Measurements from ENCODE around the gene MAP4K2. TPM values are rescaled to one million over a fixed set of nuclear protein-coding genes. Genes with fewer than 3 reads are reported as not detected.
"Not testable (repeated sequence)": the region's sequence is repeated elsewhere in the genome, so short reads cannot be mapped to it uniquely, and the experiment has no call there.

The MAP4K2 gene
- 70.2 and 70.7 TPM in 2 replicates for total RNA-seq

DNA sequence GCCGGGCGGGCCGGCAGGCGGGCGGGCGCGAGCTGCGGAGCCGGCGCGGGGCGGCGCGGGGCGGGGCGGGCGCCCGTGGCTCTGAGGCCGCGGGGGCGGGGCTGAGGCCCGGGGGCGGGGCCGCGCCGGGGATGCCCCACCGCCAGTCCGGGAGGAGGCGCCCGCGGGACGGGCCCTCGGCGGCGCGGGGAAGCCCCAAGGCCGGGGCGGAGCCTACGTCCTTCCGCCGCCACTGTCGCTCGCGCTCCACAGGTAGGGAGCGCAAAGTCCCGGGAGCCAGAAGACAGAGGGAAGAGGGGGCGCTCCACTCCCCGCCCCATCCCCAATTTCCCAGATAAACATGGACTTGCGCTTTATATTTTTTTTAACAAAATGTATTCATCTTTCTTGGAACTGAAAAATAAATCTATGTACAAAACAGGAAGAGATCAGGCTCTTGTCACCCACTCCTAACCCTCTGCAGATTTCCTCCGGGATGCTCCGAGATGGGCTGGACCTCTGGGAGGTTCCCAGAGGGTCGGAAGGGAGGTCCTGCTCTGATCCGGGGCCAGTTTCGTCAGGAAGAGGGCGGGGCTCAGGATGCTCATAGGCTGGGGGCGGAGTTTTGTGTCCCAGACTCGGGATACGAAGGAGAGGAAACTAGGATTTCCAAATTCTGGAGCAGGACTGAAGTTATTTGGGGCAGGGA lies at the start of gene MAP4K2:
Gene MAP4K2 (minus strand): TSS at position 57 of the 688 bp plus-strand sequence. CDS start 65 bp downstream, outside the sequence.
- intact Hi-C loops (cut with micrococcal nuclease), result loop anchor here (1.0 to 5.0 kb wide), 6 partner anchors 25 to 309 kb away; partner anchors contain the start of genes ATG2A, EHD1, PPP2R5B and RASGRP2
- Mint-ChIP-seq H3K27ac (peak within 1 kb of the TSS; percentile 83), H3K36me3 (ENCODE audit: low read depth) (peaks cover 21% of the 10 kb centered on the region), H3K27me3 (ENCODE audit: insufficient read depth) (no peaks in the 10 kb centered on the region), H3K9me3 (no peaks in the 10 kb centered on the region), H3K4me3 (peak within 1 kb of the TSS; percentile 88), H3K4me1 (ENCODE audit: low read depth) (peaks cover 26% of the 10 kb centered on the region)
- DNase-seq (ENCODE audit: low spot score), result peak; percentile 89

DNA sequence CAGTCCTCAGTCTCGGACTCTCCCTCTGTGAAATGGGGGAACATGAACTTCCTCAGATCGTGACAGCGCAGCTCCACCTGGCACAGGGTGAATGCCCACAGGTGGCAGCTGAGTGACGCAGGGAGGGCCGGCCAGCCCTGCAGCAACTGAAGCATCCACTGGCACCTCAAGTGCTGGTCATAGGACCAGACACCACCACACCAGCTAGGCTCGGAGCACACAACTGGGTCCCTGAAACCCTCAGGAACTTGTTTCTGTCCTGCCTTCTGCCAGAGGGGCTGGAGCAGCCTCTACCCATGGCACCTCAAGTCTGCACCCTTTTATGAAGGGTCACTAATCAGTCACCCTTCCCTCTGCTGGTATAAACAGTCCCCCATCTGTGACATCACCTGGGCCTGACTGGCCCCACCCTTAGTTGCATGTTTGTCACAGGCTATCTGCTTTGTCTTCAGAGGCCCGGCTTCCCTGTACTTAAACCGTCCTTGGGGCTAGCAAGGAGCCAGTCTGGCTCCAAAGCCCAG lies 48.9 kb upstream of the MAP4K2 start:
- Mint-ChIP-seq H3K27me3 (ENCODE audit: insufficient read depth) (no peaks in the 10 kb centered on the region), H3K4me1 (ENCODE audit: low read depth) (peaks cover 73% of the 10 kb centered on the region), H3K4me3 (peak overlapping the region; percentile 61), H3K9me3 (no peaks in the 10 kb centered on the region), H3K36me3 (ENCODE audit: low read depth) (peaks cover 26% of the 10 kb centered on the region), H3K27ac (peak overlapping the region; percentile 82)
- intact Hi-C loops (cut with micrococcal nuclease), result loop anchor here (1.0 to 2.0 kb wide), 3 partner anchors 7 to 33 kb away; no protein-coding TSS in a partner anchor
- no peak for DNase-seq (ENCODE audit: low spot score)

DNA sequence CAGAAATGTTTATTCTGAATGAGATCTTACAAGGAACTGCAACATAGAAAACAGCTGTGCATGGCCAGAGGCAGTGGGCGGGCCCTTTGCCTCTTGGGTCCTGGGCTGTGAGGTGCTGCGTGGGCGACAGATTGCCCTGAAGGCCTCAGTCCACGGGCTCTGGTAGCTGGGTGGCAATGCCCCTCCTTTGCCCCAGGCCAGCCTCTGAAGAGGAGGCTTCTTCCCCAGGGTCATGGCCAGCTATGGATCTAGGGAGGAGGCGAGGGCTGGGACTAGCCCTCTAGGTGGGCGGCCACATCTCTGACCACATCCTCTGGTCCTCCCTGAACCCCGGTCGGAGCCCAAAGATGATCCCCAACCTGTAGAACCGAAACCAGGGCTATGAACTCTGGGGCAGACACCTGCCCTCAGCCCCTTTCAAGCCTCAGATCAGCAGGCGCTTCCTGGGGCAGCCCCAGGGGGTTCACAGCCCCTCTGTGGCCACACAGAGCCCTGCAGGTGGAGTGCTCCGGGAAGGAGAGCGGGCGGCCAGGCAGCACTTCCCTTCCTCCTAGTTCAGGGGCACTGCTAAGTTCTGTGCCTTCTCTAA lies 48.1 kb upstream of the MAP4K2 start:
- Mint-ChIP-seq H3K27ac (peak overlapping the region; percentile 82), H3K27me3 (ENCODE audit: insufficient read depth) (no peaks in the 10 kb centered on the region), H3K4me1 (ENCODE audit: low read depth) (peaks cover 65% of the 10 kb centered on the region), H3K36me3 (ENCODE audit: low read depth) (peaks cover 21% of the 10 kb centered on the region), H3K4me3 (peak overlapping the region; percentile 61), H3K9me3 (no peaks in the 10 kb centered on the region)
- DNase-seq (ENCODE audit: low spot score), result peak; percentile 54
- intact Hi-C loops (cut with micrococcal nuclease), result loop anchor here (1.0 to 2.0 kb wide), 3 partner anchors 8 to 34 kb away; no protein-coding TSS in a partner anchor

DNA sequence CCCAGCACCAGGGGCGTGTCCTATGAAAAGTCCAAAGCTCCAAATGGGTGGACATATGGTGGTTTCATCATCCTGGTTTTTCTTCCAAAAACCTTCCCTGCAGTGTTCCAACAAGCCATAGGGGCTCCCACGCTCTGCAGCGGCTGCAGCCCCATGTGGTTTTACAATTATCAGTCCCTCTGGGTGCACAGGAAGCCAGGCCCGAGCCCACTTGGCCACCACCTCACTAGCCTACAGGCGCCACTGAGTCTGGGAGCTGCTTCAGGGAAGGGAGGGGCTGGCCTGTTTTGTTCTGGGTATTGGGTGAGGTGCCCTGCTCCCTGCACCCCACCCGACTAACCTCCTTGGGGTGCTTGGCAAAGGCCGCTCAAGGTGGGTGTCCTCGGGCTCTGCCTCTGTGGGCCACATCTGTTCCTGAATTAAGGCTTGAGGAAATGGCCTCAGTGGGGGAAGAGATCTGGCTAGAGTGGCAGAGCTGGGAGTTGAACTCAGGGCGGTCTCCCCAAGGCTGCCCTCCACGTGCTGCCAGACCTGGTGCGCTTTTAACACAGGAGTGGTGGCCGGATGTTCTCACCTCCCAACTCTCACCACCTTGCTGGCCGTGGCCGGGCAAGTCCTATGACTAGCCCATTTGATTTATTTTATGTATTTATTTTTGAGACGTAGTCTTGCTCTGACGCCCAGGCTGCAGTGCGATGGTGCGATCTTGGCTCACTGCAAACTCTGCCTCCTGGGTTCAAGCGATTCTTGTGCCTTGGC lies 46.8 kb upstream of the MAP4K2 start:
- DNase-seq (ENCODE audit: low spot score), result no peak
- intact Hi-C loops (cut with micrococcal nuclease), result loop anchor here (2.0 to 10.0 kb wide), 2 partner anchors 15 to 485 kb away; partner anchors contain the start of gene DPF2
- no peak overlapping the region for H3K4me3 Mint-ChIP-seq
- H3K27me3 Mint-ChIP-seq (ENCODE audit: insufficient read depth), result no peaks in the 10 kb centered on the region
- peak overlapping the region; percentile 8 for H3K27ac Mint-ChIP-seq
- peaks cover 12% of the 10 kb centered on the region for H3K36me3 Mint-ChIP-seq (ENCODE audit: low read depth)
- no peaks in the 10 kb centered on the region for H3K9me3 Mint-ChIP-seq
- peaks cover 57% of the 10 kb centered on the region for H3K4me1 Mint-ChIP-seq (ENCODE audit: low read depth)

DNA sequence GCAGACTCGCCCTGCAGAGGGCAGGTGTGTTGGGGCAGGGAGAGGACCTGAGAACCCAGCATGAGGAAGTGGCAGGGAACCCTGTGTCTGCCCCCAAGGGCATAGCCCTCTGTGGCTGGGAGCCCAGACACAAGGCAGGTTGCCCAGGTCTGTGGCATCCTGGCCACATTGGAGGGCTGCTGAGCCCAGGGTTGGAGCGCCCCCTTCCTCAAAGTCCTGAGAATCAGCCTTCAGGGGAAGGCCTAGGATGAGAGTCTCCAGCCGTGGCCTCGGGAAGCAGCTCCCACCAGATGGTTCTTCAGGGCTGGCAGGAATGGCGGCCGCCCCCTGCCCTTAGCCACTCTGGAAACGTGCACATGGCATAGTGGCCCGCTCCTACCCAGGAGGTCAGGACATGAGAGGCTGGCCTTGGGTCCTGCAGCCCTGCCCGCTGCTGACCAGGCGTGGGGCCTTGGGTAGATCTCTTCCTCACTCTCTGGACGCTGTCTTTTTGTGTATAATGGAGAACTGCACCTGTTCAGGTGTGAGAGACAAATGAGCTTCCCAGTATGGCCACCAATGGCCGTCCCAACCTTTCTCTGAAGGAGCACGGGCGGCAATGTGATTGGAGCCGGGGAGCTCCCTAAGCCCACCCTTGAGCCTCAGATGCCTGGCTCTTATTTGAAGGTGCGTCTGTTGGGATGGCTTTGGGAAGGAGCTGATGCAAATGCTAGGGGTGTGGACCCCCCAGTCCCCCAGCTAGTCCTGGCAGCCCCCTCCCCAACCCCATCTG lies 46.0 kb upstream of the MAP4K2 start:
- no peaks in the 10 kb centered on the region for H3K9me3 Mint-ChIP-seq
- H3K4me1 Mint-ChIP-seq (ENCODE audit: low read depth), result peaks cover 50% of the 10 kb centered on the region
- H3K4me3 Mint-ChIP-seq, result no peak overlapping the region
- intact Hi-C loops (cut with micrococcal nuclease), result loop anchor here (10.0 kb wide), 1 partner anchor 486 kb away; the partner anchor contains the start of gene DPF2
- no peak for DNase-seq (ENCODE audit: low spot score)
- H3K27me3 Mint-ChIP-seq (ENCODE audit: insufficient read depth), result no peaks in the 10 kb centered on the region
- peak overlapping the region; percentile 8 for H3K27ac Mint-ChIP-seq
- H3K36me3 Mint-ChIP-seq (ENCODE audit: low read depth), result peaks cover 6% of the 10 kb centered on the region

DNA sequence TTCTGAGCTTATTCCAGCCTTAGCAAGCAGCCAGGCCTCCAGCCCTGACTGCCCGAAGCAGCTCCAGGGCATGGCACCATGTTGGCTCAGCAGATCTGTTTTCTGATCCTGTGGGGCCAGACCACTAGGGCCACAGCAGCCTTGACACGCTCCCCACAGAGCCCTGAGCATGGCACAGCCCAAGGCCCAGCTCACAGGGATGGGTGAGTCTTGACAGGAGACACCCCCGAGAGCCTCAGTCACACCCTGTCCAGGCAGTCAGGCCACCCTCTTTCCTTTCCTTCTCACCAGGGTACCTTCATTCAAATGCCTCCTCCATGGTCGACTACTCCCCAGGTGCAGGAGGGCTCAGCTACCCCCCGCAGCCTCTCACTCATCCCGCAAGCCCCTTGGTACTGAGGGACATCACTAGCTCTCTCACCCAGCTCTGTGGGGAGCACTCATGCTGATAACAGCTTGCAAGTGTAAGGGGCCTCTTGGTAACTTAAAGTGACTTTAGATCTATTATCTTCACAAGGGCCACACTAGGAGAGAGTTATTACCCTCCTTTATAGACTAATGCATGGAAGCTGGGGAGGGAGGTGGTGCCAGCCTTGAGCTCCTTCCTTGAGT lies 45.3 kb upstream of the MAP4K2 start:
- intact Hi-C loops (cut with micrococcal nuclease), result loop anchor here (10.0 kb wide), 1 partner anchor 486 kb away; the partner anchor contains the start of gene DPF2
- no peaks in the 10 kb centered on the region for H3K9me3 Mint-ChIP-seq
- no peak overlapping the region for H3K4me3 Mint-ChIP-seq
- peaks cover 44% of the 10 kb centered on the region for H3K4me1 Mint-ChIP-seq (ENCODE audit: low read depth)
- H3K36me3 Mint-ChIP-seq (ENCODE audit: low read depth), result peaks cover 3% of the 10 kb centered on the region
- H3K27me3 Mint-ChIP-seq (ENCODE audit: insufficient read depth), result no peaks in the 10 kb centered on the region
- H3K27ac Mint-ChIP-seq, result peak overlapping the region; percentile 71
- no peak for DNase-seq (ENCODE audit: low spot score)

DNA sequence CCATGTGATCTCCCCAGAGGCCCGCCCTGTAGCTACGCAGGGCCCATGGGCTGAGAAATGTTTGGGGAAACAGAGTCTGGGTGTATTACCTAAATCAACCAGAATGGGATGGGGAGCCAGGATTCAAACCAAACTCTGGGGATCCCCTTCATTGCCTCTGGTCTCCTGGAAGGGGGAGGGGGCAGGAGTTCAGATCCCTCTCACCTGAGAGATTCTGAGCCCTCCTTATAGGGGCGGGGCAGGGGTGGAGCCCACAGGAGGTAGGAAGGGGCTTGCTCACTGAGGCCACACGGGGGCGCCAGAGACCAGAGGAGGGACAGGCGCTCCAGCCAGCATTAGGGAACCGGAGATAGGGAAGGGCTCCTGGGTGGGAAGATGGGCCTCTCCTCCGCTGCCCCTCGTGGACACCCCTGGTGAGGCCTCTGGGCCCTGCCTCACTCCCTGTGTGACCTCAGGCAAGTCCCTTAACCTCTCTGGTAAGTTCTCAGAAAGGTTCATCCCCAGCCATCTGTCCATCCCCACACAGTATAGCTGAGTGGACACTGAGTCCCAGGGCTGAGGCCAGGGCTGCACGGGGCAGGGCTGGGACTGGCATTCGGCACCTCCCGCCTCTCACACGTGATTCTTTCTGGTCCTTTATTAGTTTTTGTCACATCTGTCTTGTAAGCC lies 44.1 kb upstream of the MAP4K2 start:
- Mint-ChIP-seq H3K36me3 (ENCODE audit: low read depth) (no peaks in the 10 kb centered on the region), H3K27ac (no peak overlapping the region), H3K27me3 (ENCODE audit: insufficient read depth) (peaks cover 2% of the 10 kb centered on the region), H3K4me1 (ENCODE audit: low read depth) (peaks cover 32% of the 10 kb centered on the region), H3K4me3 (no peak overlapping the region), H3K9me3 (no peaks in the 10 kb centered on the region)
- intact Hi-C loops (cut with micrococcal nuclease), result loop anchor here (1.0 to 10.0 kb wide), 9 partner anchors 31 to 488 kb away; partner anchors contain the start of genes ARL2, ATG2A, DPF2 and EHD1
- peak; percentile 83 for DNase-seq (ENCODE audit: low spot score)

DNA sequence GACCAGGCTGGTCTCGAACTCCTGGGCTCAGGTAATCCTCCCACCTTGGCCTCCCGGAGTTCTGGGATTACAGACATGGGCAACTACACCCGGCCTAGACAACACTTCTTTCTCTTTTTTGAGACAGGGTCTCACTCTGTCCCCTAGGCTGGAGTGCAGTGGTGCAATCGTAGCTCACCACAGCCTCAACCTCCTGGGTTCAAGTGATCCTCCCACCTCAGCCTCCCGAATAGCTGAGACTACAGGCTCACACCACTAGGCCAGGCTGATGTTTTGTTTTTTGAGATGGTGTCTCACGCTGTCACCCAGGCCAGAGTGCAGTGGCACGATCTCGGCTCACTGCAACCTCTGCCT lies 42.7 kb upstream of the MAP4K2 start:
- H3K36me3 Mint-ChIP-seq (ENCODE audit: low read depth); DNase-seq (ENCODE audit: low spot score); H3K27me3 Mint-ChIP-seq (ENCODE audit: insufficient read depth); H3K4me3 Mint-ChIP-seq; H3K27ac Mint-ChIP-seq; H3K9me3 Mint-ChIP-seq: not testable (repeated sequence)
- peaks cover 20% of the 10 kb centered on the region for H3K4me1 Mint-ChIP-seq (ENCODE audit: low read depth)
- intact Hi-C loops (cut with micrococcal nuclease), result loop anchor here (2.0 to 10.0 kb wide), 3 partner anchors 13 to 489 kb away; partner anchors contain the start of gene DPF2

DNA sequence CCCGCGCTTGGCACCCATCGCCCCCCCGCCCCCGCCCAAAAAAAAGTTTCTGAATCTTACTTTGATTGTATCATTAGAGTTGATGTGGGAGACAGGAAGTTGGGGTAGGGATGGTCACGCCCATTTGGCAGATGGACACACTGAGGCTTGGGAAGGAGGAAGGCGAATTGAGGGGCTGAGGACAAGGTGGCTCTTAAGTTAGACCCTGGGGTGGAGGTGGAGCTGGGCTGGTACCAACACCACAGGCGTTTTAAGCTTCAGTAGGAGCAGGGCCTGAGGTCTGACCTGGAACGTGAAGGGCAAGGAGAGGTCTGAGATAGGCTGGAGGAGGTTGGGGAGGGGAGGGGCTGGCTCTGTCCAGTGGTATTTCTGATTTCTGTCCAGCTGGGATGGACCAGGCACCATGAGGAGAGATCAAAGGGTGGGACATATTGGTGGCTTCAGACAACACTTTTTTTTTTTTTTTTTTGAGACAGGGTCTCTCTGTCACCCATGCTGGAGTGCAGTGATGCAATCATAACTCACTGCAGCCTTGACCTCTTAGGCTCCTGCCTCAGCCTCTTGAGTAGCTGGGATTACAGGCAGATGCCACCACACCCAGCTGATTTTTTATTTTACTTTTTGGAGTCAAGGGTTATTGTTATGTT lies 42.2 kb upstream of the MAP4K2 start:
- no peak for DNase-seq (ENCODE audit: low spot score)
- Mint-ChIP-seq H3K36me3 (ENCODE audit: low read depth) (no peaks in the 10 kb centered on the region), H3K4me3 (peak overlapping the region; percentile 66), H3K9me3 (no peaks in the 10 kb centered on the region), H3K27ac (peak overlapping the region; percentile 31), H3K4me1 (ENCODE audit: low read depth) (peaks cover 20% of the 10 kb centered on the region), H3K27me3 (ENCODE audit: insufficient read depth) (peaks cover 2% of the 10 kb centered on the region)
- intact Hi-C loops (cut with micrococcal nuclease), result loop anchor here (2.0 to 10.0 kb wide), 2 partner anchors 14 to 490 kb away; partner anchors contain the start of gene DPF2

DNA sequence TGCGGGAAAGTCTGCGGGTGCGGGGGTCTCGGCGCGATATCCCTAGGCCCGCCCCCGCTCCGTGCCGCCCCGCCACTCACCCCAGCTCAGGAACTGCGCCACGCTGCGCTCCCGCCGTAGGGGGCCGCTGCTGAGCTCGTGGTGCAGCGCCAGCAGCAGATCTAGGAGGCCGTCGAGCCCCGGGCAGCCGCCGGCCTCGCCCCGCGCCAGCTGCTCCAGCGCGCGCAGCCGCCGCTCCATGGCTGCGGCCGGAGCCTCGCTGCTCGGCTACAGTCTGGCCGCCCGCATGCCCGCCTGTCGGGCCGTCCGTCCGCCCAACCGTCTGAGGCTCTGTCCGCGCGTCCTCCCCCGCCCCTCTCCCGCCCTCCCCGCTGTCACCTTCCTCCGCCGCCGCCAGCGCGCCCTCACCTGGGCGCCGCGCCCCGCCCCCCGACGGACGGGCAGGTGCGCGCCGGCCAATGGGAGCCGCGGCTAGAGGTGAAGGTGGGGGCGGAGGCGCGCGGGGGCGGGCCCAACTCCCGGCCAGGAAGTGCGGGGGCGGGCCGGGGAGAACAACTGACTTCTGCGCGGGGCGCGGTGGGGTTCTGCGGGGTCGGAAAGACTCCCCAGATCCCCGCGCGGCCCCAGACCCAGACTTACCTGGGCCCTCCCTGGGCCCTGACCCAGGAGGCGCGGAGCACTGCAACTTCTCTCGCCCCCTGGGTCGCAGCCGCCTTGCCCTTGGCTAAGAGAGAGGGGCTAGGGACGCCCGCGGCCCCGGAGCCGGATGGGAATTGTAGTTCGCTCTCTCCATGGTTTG lies 41.5 kb upstream of the MAP4K2 start, which contains the start of gene CDC42BPG:
Gene CDC42BPG (minus strand): TSS at position 324 of the 799 bp plus-strand sequence. CDS start 84 bp downstream, at position 240.
- H3K36me3 Mint-ChIP-seq (ENCODE audit: low read depth), result no peaks in the 10 kb centered on the region
- H3K9me3 Mint-ChIP-seq, result no peaks in the 10 kb centered on the region
- H3K27me3 Mint-ChIP-seq (ENCODE audit: insufficient read depth), result peaks cover 2% of the 10 kb centered on the region
- peaks cover 17% of the 10 kb centered on the region for H3K4me1 Mint-ChIP-seq (ENCODE audit: low read depth)
- peak within 1 kb of the TSS; percentile 31 for H3K27ac Mint-ChIP-seq
- peak; percentile 51 for DNase-seq (ENCODE audit: low spot score)
- intact Hi-C loops (cut with micrococcal nuclease), result loop anchor here (2.0 to 10.0 kb wide), 2 partner anchors 14 to 490 kb away; partner anchors contain the start of gene DPF2
- peak within 1 kb of the TSS; percentile 81 for H3K4me3 Mint-ChIP-seq
